ENCODE measurements around the gene MVD.
A peak's percentile ranks its signal among the peaks of the same experiment; 100 is the strongest.

The MVD gene

GRCh38 chr16:88653596-88654362, 9.1 kb downstream of the MVD start:
- no peak for DNase-seq

- no peak for DNase-seq
These were observed 9.8 kb downstream of the MVD start for GRCh38 chr16:88653101-88653500.

- no peak for DNase-seq
These were observed 10.2 kb downstream of the MVD start for GRCh38 chr16:88652762-88653063.

GRCh38 chr16:88651989-88652761, 10.7 kb downstream of the MVD start:
- no peak for DNase-seq

- DNase-seq, result peak; percentile 63
These were observed 11.5 kb downstream of the MVD start for GRCh38 chr16:88651276-88651988.

GRCh38 chr16:88650749-88651275, 12.1 kb downstream of the MVD start, which contains the start of gene CYBA:
Gene CYBA (minus strand): TSS chr16:88651053. CDS start chr16:88651013, 40 bp downstream.
- DNase-seq, result peak; percentile 78

GRCh38 chr16:88649924-88650748, 12.8 kb downstream of the MVD start:
- peak; percentile 25 for DNase-seq

GRCh38 chr16:88649195-88649923, 13.5 kb downstream of the MVD start:
- no peak for DNase-seq

GRCh38 chr16:88647178-88648070, 15.5 kb downstream of the MVD start:
- DNase-seq, result no peak

- no peak for DNase-seq
These were observed 16.4 kb downstream of the MVD start for GRCh38 chr16:88646345-88647034.

- no peak for DNase-seq
These were observed 16.9 kb downstream of the MVD start for GRCh38 chr16:88645941-88646340.

- DNase-seq, result no peak
These were observed 17.4 kb downstream of the MVD start for GRCh38 chr16:88645455-88645854.

- no peak for DNase-seq
These were observed 19.3 kb downstream of the MVD start for GRCh38 chr16:88643644-88643932.

- DNase-seq, result no peak
These were observed 19.8 kb downstream of the MVD start for GRCh38 chr16:88642881-88643643.

GRCh38 chr16:88640498-88641247, 22.2 kb downstream of the MVD start:
- no peak for DNase-seq

- DNase-seq, result no peak
These were observed 22.8 kb downstream of the MVD start for GRCh38 chr16:88640039-88640495.

GRCh38 chr16:88639231-88640038, 23.5 kb downstream of the MVD start:
- no peak for DNase-seq

All from stimulated activated naive CD4-positive, alpha-beta T cell treated with Interleukin-2 at 50 U/mL for 16 hours (primary cell).